Neural cell (in vitro differentiated cells): Measurements from ENCODE around the gene CMBL. TPM values are rescaled to one million over a fixed set of nuclear protein-coding genes. Genes with fewer than 3 reads are reported as not detected.
A peak's percentile ranks its signal among the peaks of the same experiment; 100 is the strongest.

ENCODE experiments used
- H2AFZ ChIP-seq: fragments of 200-600, 300-800 bp; sonication (generic), shearing (Covaris generic); 2 replicates; pipeline ENCODE4 v1.6.0; 2014; ENCODE audit warnings: low read depth, mild to moderate bottlenecking, antibody characterized with exemption, low read length, moderate library complexity
- H3F3A ChIP-seq: fragments of 200-600 bp; shearing (Covaris generic); 2 replicates; pipeline ENCODE4 v1.6.1; 2016; ENCODE audit warnings: mild to moderate bottlenecking, moderate library complexity, mixed read lengths, antibody characterized with exemption, low read length; ENCODE audit not compliant: insufficient read depth, poor library complexity, severe bottlenecking
- H3K27ac ChIP-seq: fragments of 200-600, 300-800 bp; sonication (generic), shearing (Covaris generic); 2 replicates; pipeline ENCODE4 v1.5.1; 2014; ENCODE audit warnings: mild to moderate bottlenecking, low read length, moderate library complexity
- H3K27me3 ChIP-seq: fragments of 300-800, 200-600 bp; sonication (generic), shearing (Covaris generic); 2 replicates; pipeline ENCODE4 v1.6.0; 2014; ENCODE audit warnings: mild to moderate bottlenecking, low read depth, low read length, moderate library complexity; ENCODE audit not compliant: insufficient read depth
- H3K36me3 ChIP-seq: fragments of 300-800, 200-600 bp; sonication (generic), shearing (Covaris generic); 2 replicates; pipeline ENCODE4 v1.5.1; 2014; ENCODE audit warnings: mild to moderate bottlenecking, antibody characterized with exemption, low read length, moderate library complexity; ENCODE audit not compliant: insufficient read depth
- H3K4me2 ChIP-seq: fragments of 300-800, 200-600 bp; sonication (generic), shearing (Covaris generic); 2 replicates; pipeline ENCODE4 v1.6.0; 2014; ENCODE audit warnings: mild to moderate bottlenecking, low read length
- H3K4me3 ChIP-seq: fragments of 300-800, 200-600 bp; sonication (generic), shearing (Covaris generic); 2 replicates; pipeline ENCODE4 v1.5.1; 2014; ENCODE audit warnings: mild to moderate bottlenecking, low read length, moderate library complexity
- H3K79me2 ChIP-seq: fragments of 200-600 bp; shearing (Covaris generic); replicated peaks from 2 replicates; pipeline ENCODE4 v1.6.0; 2014; ENCODE audit warnings: mild to moderate bottlenecking, low read length, moderate library complexity; ENCODE audit not compliant: insufficient read depth
- H3K9ac ChIP-seq: fragments of 300-800, 200-600 bp; sonication (generic), shearing (Covaris generic); 2 replicates; pipeline ENCODE4 v1.6.1; 2016; ENCODE audit warnings: mild to moderate bottlenecking, low read length, mixed read lengths
- H3K9me2 ChIP-seq: fragments of 200-600 bp; shearing (Covaris generic); 2 replicates; pipeline ENCODE4 v1.6.1; 2016; ENCODE audit warnings: mild to moderate bottlenecking, low read length, mixed read lengths; ENCODE audit not compliant: insufficient read depth
- H3K9me3 ChIP-seq: fragments of 200-600, 300-800 bp; sonication (generic), shearing (Covaris generic); 2 replicates; pipeline ENCODE4 v1.6.1; 2016; ENCODE audit warnings: mild to moderate bottlenecking, mixed run types, low read length, moderate library complexity, mixed read lengths
- H4K20me1 ChIP-seq: fragments of 200-600 bp; shearing (Covaris generic); 2 replicates; pipeline ENCODE4 v1.6.1; 2016; ENCODE audit warnings: mild to moderate bottlenecking, mixed run types; ENCODE audit not compliant: insufficient read depth
- CTCF ChIP-seq: fragments of 450-650 bp; IDR thresholded peaks from 2 replicates; pipeline ENCODE4 v1.5.1; 2014; ENCODE audit warnings: antibody characterized with exemption, mild to moderate bottlenecking, moderate library complexity; ENCODE audit not compliant: poor library complexity, severe bottlenecking
- EP300 ChIP-seq: fragments of 450-650 bp; conservative IDR thresholded peaks from 2 replicates; pipeline ENCODE4 v1.6.1; 2014; ENCODE audit warnings: antibody characterized with exemption, mild to moderate bottlenecking, moderate library complexity; ENCODE audit not compliant: poor library complexity, severe bottlenecking
- EZH2 ChIP-seq: fragments of 200-600, 300-800 bp; shearing (Covaris generic), sonication (generic); IDR thresholded peaks from 2 replicates; pipeline ENCODE4 v1.6.1; 2014; ENCODE audit warnings: antibody characterized with exemption, low read length, borderline replicate concordance, mild to moderate bottlenecking; ENCODE audit not compliant: insufficient read depth, poor library complexity, severe bottlenecking
- MXI1 ChIP-seq: fragments of 450-650 bp; conservative IDR thresholded peaks from 2 replicates; pipeline ENCODE4 v1.6.1; 2014; ENCODE audit warnings: antibody characterized with exemption, mild to moderate bottlenecking; ENCODE audit not compliant: poor library complexity, severe bottlenecking
- POLR2AphosphoS5 ChIP-seq: IDR thresholded peaks from 2 replicates; pipeline ENCODE4 v1.6.1; 2012
- RAD21 ChIP-seq: fragments of 450-650 bp; conservative IDR thresholded peaks from 2 replicates; pipeline ENCODE4 v1.6.1; 2014; ENCODE audit warnings: antibody characterized with exemption, mild to moderate bottlenecking, moderate library complexity
- REST ChIP-seq: IDR thresholded peaks from 2 replicates; pipeline ENCODE4 v1.6.1; 2012; ENCODE audit warnings: borderline replicate concordance
- SMC3 ChIP-seq: fragments of 450-650 bp; conservative IDR thresholded peaks from 2 replicates; pipeline ENCODE4 v1.6.1; 2014; ENCODE audit warnings: antibody characterized with exemption, mild to moderate bottlenecking, moderate library complexity; ENCODE audit not compliant: poor library complexity
- TAF1 ChIP-seq: IDR thresholded peaks from 2 replicates; pipeline ENCODE4 v1.6.1; 2012; ENCODE audit warnings: low read depth
- polyA plus RNA-seq: library from polyadenylated mRNA; depleted of rRNA; stranded (reverse); fragments of >200 nt; gene quantifications from 2 replicates; pipeline ENCODE4 v1.2.3, GENCODE V29; 2014

Gene CMBL
- polyA plus RNA-seq, 1 donor from 2014 or later = 0.58 TPM

GRCh38 chr5:10333154-10334006 is 25.7 kb upstream of the CMBL start:
- Histone ChIP-seq H3K27ac (no peak overlapping the region), H4K20me1 (no peaks in the 10 kb centered on the region), H3K79me2 (no peaks in the 10 kb centered on the region), H3K4me2 (no peak overlapping the region), H3K9me3 (no peaks in the 10 kb centered on the region), H3K9me2 (no peaks in the 10 kb centered on the region), H3K9ac (peak overlapping the region; percentile 34), H3F3A (no peaks in the 10 kb centered on the region), H3K4me3 (peak overlapping the region; percentile 57), H3K27me3 (peaks cover 21% of the 10 kb centered on the region), H3K36me3 (no peaks in the 10 kb centered on the region), H2AFZ (no peak overlapping the region)
- TF ChIP-seq EZH2 = no peak
- no peak for TF ChIP-seq EP300
- no peak for TF ChIP-seq CTCF
- TF ChIP-seq MXI1 = no peak
- no peak for TF ChIP-seq RAD21

GRCh38 chr5:10332301-10332700 is 24.6 kb upstream of the CMBL start:
- H2AFZ ChIP-seq = no peak overlapping the region
- no peaks in the 10 kb centered on the region for H3K36me3 ChIP-seq
- no peak overlapping the region for H3K27ac ChIP-seq
- peaks cover 21% of the 10 kb centered on the region for H3K27me3 ChIP-seq
- no peak for TF ChIP-seq EP300
- no peak for TF ChIP-seq TAF1
- TF ChIP-seq CTCF = no peak
- TF ChIP-seq MXI1 = no peak
- no peak for TF ChIP-seq EZH2
- no peak for TF ChIP-seq REST
- no peak for TF ChIP-seq SMC3
- no peak for TF ChIP-seq RAD21
- TF ChIP-seq POLR2AphosphoS5 = no peak
- H3K9me2 ChIP-seq = no peaks in the 10 kb centered on the region
- H3K4me3 ChIP-seq = no peak overlapping the region
- H3K9me3 ChIP-seq = no peaks in the 10 kb centered on the region
- H3F3A ChIP-seq = no peaks in the 10 kb centered on the region
- H3K9ac ChIP-seq = no peak overlapping the region
- H3K4me2 ChIP-seq = no peak overlapping the region
- H3K79me2 ChIP-seq = no peaks in the 10 kb centered on the region
- H4K20me1 ChIP-seq = no peaks in the 10 kb centered on the region
